Hepatocyte (in vitro differentiated cells): ENCODE measurements around the gene ACSS1. TPM values are rescaled to one million over a fixed set of nuclear protein-coding genes. Genes with fewer than 3 reads are reported as not detected.

ENCODE experiments used
- DNase-seq: peaks from one replicate; pipeline ENCODE4 v3.0.0-alpha.2; 2016; ENCODE audit warnings: low spot score
- H2AFZ ChIP-seq: fragments of 200-600 bp; sonication (generic); 2 replicates; pipeline ENCODE4 v1.6.0; 2016; ENCODE audit warnings: antibody characterized with exemption, mild to moderate bottlenecking
- H3K27ac ChIP-seq: fragments of 200-600 bp; sonication (generic); 2 replicates; pipeline ENCODE4 v1.5.1; 2016; ENCODE audit warnings: mild to moderate bottlenecking
- H3K27me3 ChIP-seq: fragments of 200-600 bp; sonication (generic); 2 replicates; pipeline ENCODE4 v1.6.1; 2016
- H3K36me3 ChIP-seq: fragments of 200-600 bp; sonication (generic); replicated peaks from 2 replicates; pipeline ENCODE4 v1.5.1; 2016; ENCODE audit warnings: low read depth; ENCODE audit not compliant: insufficient read depth
- H3K4me1 ChIP-seq: fragments of 200-600 bp; sonication (generic); 2 replicates; pipeline ENCODE4 v1.5.1; 2016; ENCODE audit warnings: mild to moderate bottlenecking, moderate library complexity; ENCODE audit not compliant: insufficient read depth
- H3K4me2 ChIP-seq: fragments of 200-600 bp; sonication (generic); 2 replicates; pipeline ENCODE4 v1.6.0; 2016
- H3K4me3 ChIP-seq: fragments of 200-600 bp; sonication (generic); 2 replicates; pipeline ENCODE4 v1.5.1; 2016; ENCODE audit warnings: mild to moderate bottlenecking
- H3K79me2 ChIP-seq: fragments of 200-600 bp; sonication (generic); 2 replicates; pipeline ENCODE4 v1.6.0; 2017; ENCODE audit warnings: mild to moderate bottlenecking
- H3K9me2 ChIP-seq: fragments of 200-600 bp; sonication (generic); replicated peaks from 2 replicates; pipeline ENCODE4 v1.6.0; 2017; ENCODE audit warnings: mild to moderate bottlenecking; ENCODE audit not compliant: insufficient read depth
- H3K9me3 ChIP-seq: fragments of 200-600 bp; sonication (generic); 2 replicates; pipeline ENCODE4 v1.5.1; 2016; ENCODE audit warnings: low read depth, mild to moderate bottlenecking
- H4K20me1 ChIP-seq: fragments of 200-600 bp; sonication (generic); 2 replicates; pipeline ENCODE4 v1.6.0; 2016; ENCODE audit warnings: mild to moderate bottlenecking; ENCODE audit not compliant: insufficient read depth, poor library complexity, severe bottlenecking
- CTCF ChIP-seq: fragments of 200-600 bp; sonication (generic); IDR thresholded peaks from 2 replicates; pipeline ENCODE4 v1.5.1; 2016; ENCODE audit warnings: antibody characterized with exemption, mild to moderate bottlenecking; ENCODE audit not compliant: poor library complexity
- EZH2 ChIP-seq: fragments of 200-600 bp; sonication (generic); IDR thresholded peaks from 2 replicates; pipeline ENCODE4 v1.6.1; 2016; ENCODE audit warnings: antibody characterized with exemption, mild to moderate bottlenecking, borderline replicate concordance
- EZH2phosphoT487 ChIP-seq: fragments of 200-600 bp; sonication (generic); IDR thresholded peaks from one replicate; pipeline ENCODE4 v1.6.1; 2018; ENCODE audit warnings: antibody characterized with exemption, mild to moderate bottlenecking, low read depth, moderate library complexity; ENCODE audit not compliant: unreplicated experiment, severe bottlenecking
- WGBS: methylation state at CpG from one replicate; pipeline ENCODE4 v1.1.6; 2016; ENCODE audit warnings: low lambda C conversion rate; ENCODE audit errors: missing lambda C conversion rate; 5-methylcytosine and 5-hydroxymethylcytosine counted together
- polyA plus RNA-seq: library from polyadenylated mRNA; unstranded; fragments of >200 nt; fragmentation: Nextera tagmentation; extraction: Ambion mirVana; gene quantifications from 2 replicates; pipeline ENCODE4 v1.2.1, GENCODE V29; 2016
- total RNA-seq: library from RNA; depleted of rRNA; stranded (reverse); fragments of >200 nt; gene quantifications from 2 replicates; pipeline ENCODE4 v1.2.3, GENCODE V29; 2014

Gene ACSS1
- total and polyA plus RNA-seq, 2 experiments from 2014 or later, result 20.5 to 37.7 TPM

GRCh38 chr20:24960861-24961260 lies 97.1 kb downstream of the ACSS1 start:
- H4K20me1 ChIP-seq, result no peaks in the 10 kb centered on the region
- H2AFZ ChIP-seq, result no peak overlapping the region
- no peaks in the 10 kb centered on the region for H3K36me3 ChIP-seq
- TF ChIP-seq EZH2phosphoT487 (no peak), EZH2 (no peak), CTCF (no peak)
- H3K79me2 ChIP-seq, result no peaks in the 10 kb centered on the region
- H3K4me2 ChIP-seq, result no peak overlapping the region
- WGBS, result 81% methylated on average over 2 of the region's 2 CpGs
- H3K9me2 ChIP-seq, result no peaks in the 10 kb centered on the region
- no peaks in the 10 kb centered on the region for H3K4me1 ChIP-seq
- H3K27ac ChIP-seq, result no peak overlapping the region
- H3K27me3 ChIP-seq, result no peaks in the 10 kb centered on the region
- no peak for DNase-seq
- H3K4me3 ChIP-seq, result no peak overlapping the region
- no peaks in the 10 kb centered on the region for H3K9me3 ChIP-seq

GRCh38 chr20:24960302-24960801 lies 97.6 kb downstream of the ACSS1 start:
- no peaks in the 10 kb centered on the region for H3K4me1 ChIP-seq
- H3K36me3 ChIP-seq, result no peaks in the 10 kb centered on the region
- no peak overlapping the region for H3K4me2 ChIP-seq
- H3K27ac ChIP-seq, result no peak overlapping the region
- H3K9me3 ChIP-seq, result no peaks in the 10 kb centered on the region
- no peaks in the 10 kb centered on the region for H3K9me2 ChIP-seq
- H4K20me1 ChIP-seq, result no peaks in the 10 kb centered on the region
- no peak for TF ChIP-seq CTCF
- TF ChIP-seq EZH2phosphoT487, result no peak
- TF ChIP-seq EZH2, result no peak
- H3K79me2 ChIP-seq, result no peaks in the 10 kb centered on the region
- no peaks in the 10 kb centered on the region for H3K27me3 ChIP-seq
- no peak for DNase-seq
- no peak overlapping the region for H3K4me3 ChIP-seq
- 90% methylated on average over 10 of the region's 10 CpGs for WGBS
- no peak overlapping the region for H2AFZ ChIP-seq

GRCh38 chr20:24959591-24960301 lies 98.2 kb downstream of the ACSS1 start:
- Histone ChIP-seq H3K27me3 (no peaks in the 10 kb centered on the region), H3K36me3 (no peaks in the 10 kb centered on the region), H4K20me1 (no peaks in the 10 kb centered on the region), H3K9me2 (no peaks in the 10 kb centered on the region), H3K4me2 (no peak overlapping the region), H3K4me1 (no peaks in the 10 kb centered on the region), H3K79me2 (no peaks in the 10 kb centered on the region), H3K4me3 (no peak overlapping the region), H3K9me3 (no peaks in the 10 kb centered on the region), H3K27ac (no peak overlapping the region), H2AFZ (no peak overlapping the region)
- 86% methylated on average over 11 of the region's 14 CpGs for WGBS
- DNase-seq, result no peak
- TF ChIP-seq EZH2, result no peak
- TF ChIP-seq CTCF, result no peak
- no peak for TF ChIP-seq EZH2phosphoT487
